Fibroblast of villous mesenchyme (primary cell): ENCODE measurements around the gene TMEM125. TPM values are rescaled to one million over a fixed set of nuclear protein-coding genes. Genes with fewer than 3 reads are reported as not detected.

Experiments used
- DNase-seq: peaks from one replicate; pipeline ENCODE4 v3.0.0-alpha.2; 2010; ENCODE audit warnings: low read depth
- H3K4me3 ChIP-seq: 2 replicates; pipeline ENCODE4 v1.5.1; 2011; ENCODE audit warnings: low read depth, mild to moderate bottlenecking, low read length
- CTCF ChIP-seq: IDR thresholded peaks from 2 replicates; pipeline ENCODE4 v1.5.1; 2012; ENCODE audit warnings: low read depth, mild to moderate bottlenecking, low read length; ENCODE audit not compliant: insufficient read depth
- total RNA-seq: library from RNA; depleted of rRNA; stranded (reverse); fragments of >200 nt; gene quantifications from 2 replicates; pipeline ENCODE4 v1.2.3, GENCODE V29; 2012

The TMEM125 gene
- total RNA-seq, 1 donor = under 0.01 TPM

GRCh38 chr1:43267818-43268425 is 1.9 kb upstream of the TMEM125 start:
- no peak for DNase-seq
- TF ChIP-seq CTCF = no peak
- no peak overlapping the region for H3K4me3 ChIP-seq

GRCh38 chr1:43270421-43271095 is 775 bp downstream of the TMEM125 start:
- no peak overlapping the region for H3K4me3 ChIP-seq
- TF ChIP-seq CTCF = no peak
- no peak for DNase-seq

- DNase-seq = no peak
- H3K4me3 ChIP-seq = no peak overlapping the region
Measured at GRCh38 chr1:43271186-43272118, 1.7 kb downstream of the TMEM125 start.

GRCh38 chr1:43272161-43272560 is 2.4 kb downstream of the TMEM125 start:
- H3K4me3 ChIP-seq = no peak overlapping the region
- no peak for TF ChIP-seq CTCF
- DNase-seq = no peak

More at GRCh38 chr1:43271186-43272118, 1.7 kb downstream of the TMEM125 start:
- TF ChIP-seq CTCF = no peak

- TF ChIP-seq CTCF = no peak
- H3K4me3 ChIP-seq = no peak overlapping the region
- DNase-seq = no peak
Measured at GRCh38 chr1:43272576-43273571, 3.1 kb downstream of the TMEM125 start.

- no peak for DNase-seq
- no peak overlapping the region for H3K4me3 ChIP-seq
- TF ChIP-seq CTCF = no peak
Measured at GRCh38 chr1:43273708-43274107, 3.9 kb downstream of the TMEM125 start.
